GM21737 (cell line): Measurements from ENCODE around the gene ECHDC1.

ENCODE experiments used
- ATAC-seq: cut with Tn5 transposase; IDR thresholded peaks from one replicate; pipeline ENCODE4 v1.9.1; 2021; ENCODE audit warnings: mild to moderate bottlenecking, moderate library complexity; ENCODE audit not compliant: unreplicated experiment

ECHDC1 gene

GRCh38 chr6:127290391-127291265 is 52.8 kb downstream of the ECHDC1 start:
- ATAC-seq, result no peak

GRCh38 chr6:127289934-127290333 is 53.5 kb downstream of the ECHDC1 start:
- ATAC-seq, result no peak

- ATAC-seq, result no peak
Measured at GRCh38 chr6:127288705-127289104, 54.7 kb downstream of the ECHDC1 start.

GRCh38 chr6:127282184-127282583 is 61.2 kb downstream of the ECHDC1 start:
- ATAC-seq, result no peak

GRCh38 chr6:127279815-127280214 is 63.6 kb downstream of the ECHDC1 start:
- no peak for ATAC-seq

GRCh38 chr6:127277878-127278843 is 65.2 kb downstream of the ECHDC1 start:
- ATAC-seq, result no peak

GRCh38 chr6:127276331-127276730 is 67.1 kb downstream of the ECHDC1 start:
- ATAC-seq, result no peak

- ATAC-seq, result no peak
Measured at GRCh38 chr6:127273499-127273898, 69.9 kb downstream of the ECHDC1 start.

- no peak for ATAC-seq
Measured at GRCh38 chr6:127272576-127272975, 70.8 kb downstream of the ECHDC1 start.

GRCh38 chr6:127267646-127268625 is 75.5 kb downstream of the ECHDC1 start:
- ATAC-seq, result no peak

GRCh38 chr6:127266892-127267645 is 76.3 kb downstream of the ECHDC1 start:
- peak; percentile 64 for ATAC-seq

GRCh38 chr6:127266178-127266891 is 77.1 kb downstream of the ECHDC1 start, which contains the start of gene RNF146:
RNF146 (plus strand) TSS chr6:127266864; CDS start chr6:127280339, 13,475 bp downstream.
- ATAC-seq, result peak; percentile 86

- ATAC-seq, result no peak
Measured at GRCh38 chr6:127263481-127263880, 79.9 kb downstream of the ECHDC1 start.

- ATAC-seq, result no peak
Measured at GRCh38 chr6:127262896-127263295, 80.5 kb downstream of the ECHDC1 start.

GRCh38 chr6:127255286-127255685 is 88.1 kb downstream of the ECHDC1 start:
- no peak for ATAC-seq

- ATAC-seq, result no peak
Measured at GRCh38 chr6:127249621-127250020, 93.8 kb downstream of the ECHDC1 start.

GRCh38 chr6:127247114-127248096 is 96.0 kb downstream of the ECHDC1 start:
- ATAC-seq, result no peak

- ATAC-seq, result no peak
Measured at GRCh38 chr6:127243501-127243900, 99.9 kb downstream of the ECHDC1 start.
